Lung (tissue), 12 donors: ENCODE measurements around the gene EFCAB11. TPM values are rescaled to one million over a fixed set of nuclear protein-coding genes. Genes with fewer than 3 reads are reported as not detected.

Experiments used
- ATAC-seq: fragments of 200-7000 bp; cut with Tn5 transposase; one replicate; pipeline ENCODE4 v1.9.1; 2020; ENCODE audit warnings: moderate number of reproducible peaks; ENCODE audit not compliant: insufficient read depth, low FRiP score
- DNase-seq, 3 donors: peaks; one replicate each; pipeline ENCODE4 v3.0.0-alpha.2; 2013 to 2017
- H3K27ac ChIP-seq, 2 donors: one replicate each; pipeline ENCODE4 v1.5.1; 2013; ENCODE audit warnings: mild to moderate bottlenecking in 2 of 2, moderate library complexity in 2 of 2, control low read depth in 1 of 2, inconsistent platforms in 1 of 2, low read depth in 1 of 2, low read length in 1 of 2
- H3K27me3 ChIP-seq, 3 donors: one replicate each; pipeline ENCODE4 v1.5.1; 2013; ENCODE audit warnings: low read length in 2 of 3; ENCODE audit not compliant: control insufficient read depth in 3 of 3, insufficient read depth in 3 of 3
- H3K36me3 ChIP-seq, 4 donors: one replicate each; pipeline ENCODE4 v1.5.1; 2013; ENCODE audit warnings: low read length in 4 of 4, mild to moderate bottlenecking in 1 of 4, moderate library complexity in 1 of 4; ENCODE audit not compliant: control insufficient read depth in 4 of 4, insufficient read depth in 4 of 4
- H3K4me1 ChIP-seq, 5 donors: one replicate each; pipeline ENCODE4 v1.5.1; 2013; ENCODE audit warnings: low read length in 5 of 5, mild to moderate bottlenecking in 2 of 5, moderate library complexity in 1 of 5; ENCODE audit not compliant: control insufficient read depth in 5 of 5, insufficient read depth in 5 of 5
- H3K4me3 ChIP-seq: one replicate; pipeline ENCODE4 v1.5.1; 2013; ENCODE audit warnings: mild to moderate bottlenecking, control low read depth, moderate library complexity
- H3K9ac ChIP-seq, 2 donors: one replicate each; pipeline ENCODE4 v1.5.1; 2013; ENCODE audit warnings: low read length in 2 of 2, control low read depth in 1 of 2; ENCODE audit not compliant: insufficient read depth in 1 of 2
- H3K9me3 ChIP-seq, 4 donors: one replicate each; pipeline ENCODE4 v1.5.1; 2013; ENCODE audit warnings: low read length in 3 of 4, mild to moderate bottlenecking in 1 of 4, moderate library complexity in 1 of 4; ENCODE audit not compliant: control insufficient read depth in 4 of 4, insufficient read depth in 3 of 4
- WGBS, 2 donors: extraction: QIAGEN DNeasy Blood & Tissue Kit; methylation state at CpG; one replicate each; pipeline ENCODE4 v1.1.7; 2013; 5-methylcytosine and 5-hydroxymethylcytosine counted together
- polyA plus RNA-seq, 2 donors: library from polyadenylated mRNA; stranded (reverse); fragments of 200-250 nt; gene quantifications; one replicate each; pipeline ENCODE4 v1.2.1, GENCODE V29; 2013
- total RNA-seq, 2 donors: library from RNA; depleted of rRNA in 1 of 2; stranded (reverse); fragments of >200 nt in 1 of 2; gene quantifications; one replicate each; pipeline ENCODE4 v1.2.1, GENCODE V29; 2014 to 2021
- TF ChIP-seq, protein P1 (sequence below): IDR thresholded peaks from 2 replicates; pipeline ENCODE4 v1.5.1; 2012; ENCODE audit warnings: mild to moderate bottlenecking; ENCODE audit errors: control extremely low read depth, extremely low read depth
- donor health status: control.
- donor health status: control.
- donor health status: Bipolar disorder and iron deficiency.
- donor health status: healthy.
- donor health status: DM: yes; HTN: yes; CAD: no.

The EFCAB11 gene
- total and polyA plus RNA-seq, 4 donors = 2.9 to 13.0 (median 6.1) TPM

DNA sequence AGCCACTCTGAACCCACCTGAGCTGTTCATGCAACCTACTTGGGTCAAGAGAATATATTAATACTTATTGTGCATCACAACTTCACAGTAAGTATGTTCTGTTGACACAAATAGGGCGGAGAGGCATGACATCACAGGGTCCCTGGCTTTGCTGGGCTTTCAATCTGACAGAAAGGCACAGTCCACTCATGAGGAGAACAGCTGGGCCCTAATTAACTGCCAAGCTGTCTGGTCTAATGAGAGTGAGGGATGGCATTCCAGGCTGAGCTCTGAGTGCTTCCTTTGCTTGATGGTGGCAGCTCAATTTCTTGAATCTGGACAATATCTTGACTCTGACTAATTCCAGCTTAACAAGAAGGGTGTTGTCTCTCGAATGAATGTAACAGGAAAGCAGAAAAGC, 2.0 kb downstream of the EFCAB11 start:
- Histone ChIP-seq H3K4me3 (no peak overlapping the region), H3K36me3 (no peaks in the 10 kb centered on the region), H3K9me3 (no peaks in the 10 kb centered on the region), H3K27me3 (no peaks in the 10 kb centered on the region), H3K4me1 (peaks cover 0 to 30% (median 5%) of the 10 kb centered on the region in 5 donors), H3K27ac (no peak overlapping the region), H3K9ac (no peak overlapping the region)
- no peak for DNase-seq
- WGBS, 2 donors = 91 to 94% methylated on average over 2 of the region's 2 CpGs
- no peak for ATAC-seq
- TF ChIP-seq, protein P1, sequence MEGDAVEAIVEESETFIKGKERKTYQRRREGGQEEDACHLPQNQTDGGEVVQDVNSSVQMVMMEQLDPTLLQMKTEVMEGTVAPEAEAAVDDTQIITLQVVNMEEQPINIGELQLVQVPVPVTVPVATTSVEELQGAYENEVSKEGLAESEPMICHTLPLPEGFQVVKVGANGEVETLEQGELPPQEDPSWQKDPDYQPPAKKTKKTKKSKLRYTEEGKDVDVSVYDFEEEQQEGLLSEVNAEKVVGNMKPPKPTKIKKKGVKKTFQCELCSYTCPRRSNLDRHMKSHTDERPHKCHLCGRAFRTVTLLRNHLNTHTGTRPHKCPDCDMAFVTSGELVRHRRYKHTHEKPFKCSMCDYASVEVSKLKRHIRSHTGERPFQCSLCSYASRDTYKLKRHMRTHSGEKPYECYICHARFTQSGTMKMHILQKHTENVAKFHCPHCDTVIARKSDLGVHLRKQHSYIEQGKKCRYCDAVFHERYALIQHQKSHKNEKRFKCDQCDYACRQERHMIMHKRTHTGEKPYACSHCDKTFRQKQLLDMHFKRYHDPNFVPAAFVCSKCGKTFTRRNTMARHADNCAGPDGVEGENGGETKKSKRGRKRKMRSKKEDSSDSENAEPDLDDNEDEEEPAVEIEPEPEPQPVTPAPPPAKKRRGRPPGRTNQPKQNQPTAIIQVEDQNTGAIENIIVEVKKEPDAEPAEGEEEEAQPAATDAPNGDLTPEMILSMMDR = no peak

DNA sequence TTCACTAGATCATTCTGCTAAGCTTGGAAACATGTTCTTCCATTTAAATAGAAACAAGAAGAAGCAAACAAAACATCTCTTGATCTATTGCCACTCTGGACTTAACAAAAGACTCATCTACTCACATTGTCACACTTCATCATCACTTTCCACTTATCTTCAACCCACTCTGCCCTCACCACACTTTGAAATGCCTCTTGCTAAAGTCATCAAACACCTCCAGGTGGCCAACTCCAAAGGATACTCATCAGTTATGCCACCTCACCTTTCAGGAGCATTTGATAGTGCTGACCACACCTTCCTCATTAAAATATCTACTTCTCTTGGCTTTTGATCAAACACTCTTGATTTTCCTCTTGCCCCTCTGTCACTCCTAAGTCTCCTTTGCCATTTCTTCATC, 7.2 kb downstream of the EFCAB11 start:
- Histone ChIP-seq H3K9me3 (no peaks in the 10 kb centered on the region), H3K4me1 (no peaks in the 10 kb centered on the region), H3K36me3 (no peaks in the 10 kb centered on the region), H3K4me3 (no peak overlapping the region), H3K27me3 (no peaks in the 10 kb centered on the region), H3K27ac (no peak overlapping the region), H3K9ac (no peak overlapping the region)
- ATAC-seq = no peak
- DNase-seq = no peak
- TF ChIP-seq, protein P1 = no peak

DNA sequence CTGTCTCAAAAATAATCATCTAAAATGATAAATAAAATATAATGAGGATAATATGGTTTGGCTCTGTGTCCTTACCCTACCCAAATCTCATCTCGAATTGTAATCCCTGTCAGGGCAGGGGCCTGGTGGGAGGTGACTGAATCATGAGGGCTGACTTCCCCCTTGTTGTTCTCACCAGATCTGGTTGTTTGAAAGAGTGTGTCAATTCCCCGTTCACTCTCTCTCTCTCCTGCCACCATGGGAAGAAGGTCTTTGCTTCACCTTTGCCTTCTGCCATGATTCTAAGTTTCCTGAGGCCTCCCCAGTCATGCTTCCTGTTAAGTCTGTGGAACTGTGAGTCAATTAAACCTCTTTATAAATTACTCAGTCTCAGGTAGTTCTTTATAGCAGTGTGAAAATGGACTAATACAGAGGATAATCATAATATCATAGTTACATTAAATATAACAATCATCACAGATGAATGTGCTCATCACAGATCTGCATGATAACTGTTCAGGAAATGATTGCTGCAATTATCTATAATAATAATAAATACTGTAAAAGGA, 12.6 kb downstream of the EFCAB11 start:
- H3K4me3 ChIP-seq = no peak overlapping the region
- WGBS, 2 donors = 82 to 88% methylated on average over 2 of the region's 2 CpGs
- H3K27me3 ChIP-seq = no peaks in the 10 kb centered on the region
- ATAC-seq (no peak), DNase-seq (no peak)
- H3K9me3 ChIP-seq = no peaks in the 10 kb centered on the region
- no peak overlapping the region for H3K27ac ChIP-seq
- TF ChIP-seq, protein P1 = no peak
- H3K4me1 ChIP-seq = no peaks in the 10 kb centered on the region
- no peak overlapping the region for H3K9ac ChIP-seq
- no peaks in the 10 kb centered on the region for H3K36me3 ChIP-seq

DNA sequence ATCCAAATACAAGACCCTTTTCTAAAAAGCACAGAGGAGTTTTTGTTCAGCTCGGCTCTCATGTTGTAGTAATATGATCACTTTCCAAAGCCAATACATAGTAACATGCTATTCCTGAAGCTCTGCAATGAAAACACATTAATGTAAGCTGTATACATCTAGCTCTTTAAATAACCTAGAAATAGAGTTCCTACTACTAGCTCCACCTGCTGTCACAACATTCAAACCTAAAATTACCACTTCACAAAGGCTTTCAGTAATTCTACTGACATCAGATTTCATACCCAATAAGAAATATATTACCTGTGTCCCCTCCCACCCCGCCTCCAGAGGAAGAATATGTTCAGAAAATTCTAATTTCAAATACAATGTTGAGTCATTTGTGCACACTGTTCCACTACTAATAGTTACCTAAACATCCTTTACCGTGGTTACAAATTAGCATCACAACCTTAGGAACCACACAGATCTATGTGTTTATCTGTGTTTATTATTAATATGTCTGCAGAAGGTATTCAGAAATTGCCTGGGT, 17.8 kb downstream of the EFCAB11 start:
- Histone ChIP-seq H3K9me3 (no peaks in the 10 kb centered on the region), H3K36me3 (no peaks in the 10 kb centered on the region), H3K4me3 (no peak overlapping the region), H3K27me3 (no peaks in the 10 kb centered on the region), H3K27ac (no peak overlapping the region), H3K4me1 (no peaks in the 10 kb centered on the region), H3K9ac (no peak overlapping the region)
- DNase-seq (no peak), ATAC-seq (no peak)
- TF ChIP-seq, protein P1 = no peak
- 58 to 60% methylated on average over 3 of the region's 3 CpGs for WGBS, 2 donors
